ENCODE measurements around the gene EID2B. TPM values are rescaled to one million over a fixed set of nuclear protein-coding genes. Genes with fewer than 3 reads are reported as not detected.

The EID2B gene
- total RNA-seq, 2 experiments from 2014 or later, result 4.5 to 4.7 TPM

DNA sequence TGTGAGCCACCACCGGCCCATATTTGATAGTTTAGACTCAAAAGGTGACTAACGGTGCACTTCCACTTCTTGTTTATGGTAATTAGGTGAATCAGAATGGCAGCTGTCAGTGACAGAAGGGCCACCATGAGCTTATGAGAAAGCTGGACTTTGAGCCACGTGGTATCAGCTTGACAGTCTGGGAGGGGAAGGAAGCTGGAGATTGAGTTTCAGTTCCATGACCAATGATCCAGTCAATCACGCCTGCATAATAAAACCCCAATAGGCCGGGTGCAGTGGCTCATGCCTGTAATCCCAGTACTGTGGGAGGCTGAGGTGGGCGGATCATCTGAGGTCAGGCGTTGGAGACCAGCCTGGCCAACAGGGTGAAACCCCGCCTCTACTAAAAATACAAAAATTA, 8.2 kb downstream of the EID2B start:
- CTCF ChIA-PET, result interaction anchor here (2.6 kb wide), 1 partner anchor 84 kb away, joined by 10 read pairs; no protein-coding TSS in a partner anchor
- POLR2A ChIA-PET, result interaction anchor here (0.6 kb wide), 1 partner anchor 79 kb away, joined by 3 read pairs; the partner anchor contains the start of gene SUPT5H

DNA sequence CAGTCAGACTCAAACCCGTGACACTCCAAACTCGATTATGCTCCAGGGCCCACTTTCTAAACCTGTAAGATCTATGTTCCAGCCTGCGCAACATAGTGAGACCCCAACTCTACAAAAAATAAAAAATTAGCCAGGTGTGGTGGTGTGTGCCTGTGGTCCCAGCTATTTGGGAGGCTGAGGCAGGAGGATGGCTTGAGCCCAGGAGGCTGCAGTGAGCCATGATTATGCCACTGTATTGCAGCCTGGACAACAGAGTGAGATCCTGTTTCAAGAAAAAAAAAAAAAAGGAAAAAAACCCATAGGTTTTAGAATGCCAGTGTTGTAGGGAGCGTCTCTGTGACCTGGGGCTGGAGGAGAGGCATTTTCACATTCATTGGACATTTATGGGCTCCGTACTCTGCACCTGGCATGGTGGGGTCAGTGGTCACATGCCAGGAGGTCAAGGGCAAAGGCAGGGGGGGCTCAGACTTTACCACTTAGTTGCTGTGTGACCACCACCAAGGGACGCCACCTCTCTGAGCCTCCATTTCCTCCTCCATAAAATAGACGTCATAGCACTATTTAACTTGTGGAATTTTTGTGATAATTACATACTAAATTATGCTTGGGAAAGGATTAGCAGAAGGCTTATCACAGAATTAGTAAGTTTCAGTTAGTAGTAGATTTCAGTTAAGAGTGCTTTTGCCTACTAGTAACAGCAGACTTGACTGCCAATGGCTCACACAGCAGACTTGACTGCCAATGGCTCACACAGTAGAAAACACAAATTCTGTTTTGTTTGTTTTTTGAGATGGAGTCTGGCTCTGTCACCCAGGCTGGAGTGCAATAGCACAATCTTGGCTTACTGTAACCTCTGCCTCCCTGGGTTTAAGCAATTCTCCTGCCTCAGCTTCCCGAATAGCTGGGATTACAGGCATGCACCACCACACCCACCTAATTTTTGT, 11.8 kb downstream of the EID2B start:
- CTCF ChIA-PET, result interaction anchor here (2.5 kb wide), 1 partner anchor 12 kb away, joined by 8 read pairs; the partner anchor contains the start of gene EID2B
- DNase-seq, result no peak
- H3K9me3 Mint-ChIP-seq, result no peaks in the 10 kb centered on the region
- H3K4me3 Mint-ChIP-seq, result no peak overlapping the region
- POLR2A ChIA-PET, result no interaction called here
- H3K4me1 Mint-ChIP-seq, result peaks cover 5% of the 10 kb centered on the region
- no peak overlapping the region for H3K27ac Mint-ChIP-seq
- H3K36me3 Mint-ChIP-seq (ENCODE audit: low read depth), result peaks cover 4% of the 10 kb centered on the region
- peaks cover 21% of the 10 kb centered on the region for H3K27me3 Mint-ChIP-seq

More for the DNA sequence above, 8.2 kb downstream of the EID2B start:
- no peaks in the 10 kb centered on the region for H3K9me3 Mint-ChIP-seq
- no peaks in the 10 kb centered on the region for H3K27me3 Mint-ChIP-seq
- H3K4me3 Mint-ChIP-seq, result no peak overlapping the region
- peaks cover 5% of the 10 kb centered on the region for H3K36me3 Mint-ChIP-seq (ENCODE audit: low read depth)
- H3K27ac Mint-ChIP-seq, result no peak overlapping the region
- H3K4me1 Mint-ChIP-seq, result peaks cover 4% of the 10 kb centered on the region
- DNase-seq, result no peak

DNA sequence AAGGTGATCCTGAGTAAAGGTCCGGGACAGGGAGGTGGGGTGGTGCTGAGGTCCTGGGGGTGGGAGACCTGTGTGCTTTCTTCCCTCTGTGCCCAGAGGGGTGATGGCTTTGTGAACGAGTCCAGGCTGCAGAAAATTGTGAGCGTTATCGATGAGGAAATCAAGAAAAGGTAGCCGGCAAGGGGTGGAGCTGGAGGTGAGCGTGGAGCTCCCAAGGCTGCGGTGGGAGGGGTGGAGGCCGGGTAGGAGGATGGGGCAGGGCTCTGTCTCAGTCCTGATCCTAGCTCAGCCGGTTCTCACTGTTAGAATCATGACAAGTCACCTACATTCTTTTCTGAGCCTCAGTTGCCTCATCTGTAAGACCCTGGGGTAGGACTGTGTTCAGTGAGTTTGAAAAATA, 13.7 kb downstream of the EID2B start:
- ChIA-PET POLR2A (interaction anchor here (2.5 kb wide), 1 partner anchor 14 kb away, joined by 8 read pairs; the partner anchor contains the start of gene EID2B), CTCF (interaction anchor here (0.5 to 2.5 kb wide), 2 partner anchors 14 to 74 kb away, joined by 3 to 8 read pairs; partner anchors contain the start of genes EID2B and SUPT5H)
- H3K9me3 Mint-ChIP-seq, result no peaks in the 10 kb centered on the region
- no peak overlapping the region for H3K4me3 Mint-ChIP-seq
- DNase-seq, result no peak
- H3K4me1 Mint-ChIP-seq, result peaks cover 10% of the 10 kb centered on the region
- H3K27me3 Mint-ChIP-seq, result peaks cover 31% of the 10 kb centered on the region
- no peak overlapping the region for H3K27ac Mint-ChIP-seq
- H3K36me3 Mint-ChIP-seq (ENCODE audit: low read depth), result peaks cover 4% of the 10 kb centered on the region

DNA sequence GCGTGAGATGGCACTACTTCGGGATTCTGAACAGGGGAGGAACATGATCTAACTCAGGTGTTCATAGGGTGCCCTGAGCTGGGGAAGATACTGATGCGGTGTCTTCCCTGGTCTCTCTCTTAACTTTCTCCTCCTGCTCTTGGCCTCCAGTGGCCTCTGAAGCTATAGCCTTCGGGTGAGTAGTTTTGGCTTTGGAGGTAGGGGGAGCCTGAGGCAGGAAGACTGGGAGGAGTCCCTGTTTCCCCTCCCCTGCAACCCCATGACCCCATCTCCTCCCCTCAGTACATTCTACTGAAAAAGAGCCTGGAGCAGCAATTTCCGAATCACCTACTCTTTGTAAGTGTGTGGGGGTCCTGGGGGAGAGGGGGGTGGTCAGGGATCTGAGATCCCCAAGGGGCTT, 14.2 kb downstream of the EID2B start:
- CTCF ChIA-PET, result interaction anchor here (0.6 to 2.5 kb wide), 5 partner anchors 14 to 1175 kb away, joined by 3 to 8 read pairs (median 3); partner anchors contain the start of gene EID2B
- peaks cover 36% of the 10 kb centered on the region for H3K27me3 Mint-ChIP-seq
- DNase-seq, result no peak
- H3K36me3 Mint-ChIP-seq (ENCODE audit: low read depth), result peaks cover 4% of the 10 kb centered on the region
- H3K4me1 Mint-ChIP-seq, result peaks cover 10% of the 10 kb centered on the region
- H3K9me3 Mint-ChIP-seq, result no peaks in the 10 kb centered on the region
- H3K4me3 Mint-ChIP-seq, result no peak overlapping the region
- POLR2A ChIA-PET, result interaction anchor here (2.5 kb wide), 1 partner anchor 14 kb away, joined by 8 read pairs; the partner anchor contains the start of gene EID2B
- H3K27ac Mint-ChIP-seq, result no peak overlapping the region

DNA sequence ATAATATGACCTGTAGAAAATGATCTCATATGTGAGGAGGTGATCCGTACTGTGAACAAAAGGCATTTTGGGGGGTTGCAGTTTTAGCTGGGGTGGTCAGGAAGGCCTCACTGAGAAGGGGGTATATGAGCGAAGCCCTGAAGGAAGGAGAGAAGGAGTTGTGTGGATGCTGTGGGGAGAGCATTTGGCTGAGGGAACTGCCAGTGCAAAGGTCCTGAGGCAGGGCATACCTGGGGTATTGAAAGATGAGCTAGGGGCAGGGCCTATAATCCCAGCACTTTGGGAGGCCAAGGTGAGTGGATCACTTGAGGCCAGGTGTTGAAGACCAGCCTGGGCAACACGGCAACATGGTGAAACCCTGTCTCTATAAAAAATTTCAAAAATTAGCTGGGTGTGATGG, 15.2 kb downstream of the EID2B start:
- POLR2A ChIA-PET, result interaction anchor here (2.5 kb wide), 1 partner anchor 15 kb away, joined by 8 read pairs; the partner anchor contains the start of gene EID2B
- H3K27me3 Mint-ChIP-seq, result peaks cover 43% of the 10 kb centered on the region
- no peaks in the 10 kb centered on the region for H3K9me3 Mint-ChIP-seq

DNA sequence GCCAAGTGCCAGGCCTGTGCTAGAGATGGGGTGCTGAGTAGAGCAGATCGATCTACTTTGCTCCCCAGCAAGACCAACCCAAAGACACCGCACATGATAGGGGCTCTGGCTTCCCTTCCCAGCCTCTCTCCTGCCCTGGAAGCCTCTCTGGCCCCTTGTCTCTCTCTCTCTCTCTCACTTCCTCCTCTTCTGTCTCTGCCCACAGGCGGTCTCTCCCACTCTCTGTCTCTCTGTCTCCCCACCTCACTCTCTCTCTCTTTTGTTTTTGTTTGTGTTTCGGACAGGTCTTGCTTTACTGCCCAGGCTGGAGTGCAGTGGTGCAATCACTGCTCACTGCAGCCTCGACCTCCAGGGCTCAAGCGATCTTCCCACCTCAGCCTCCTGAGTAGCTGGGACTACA, 16.4 kb downstream of the EID2B start:
- POLR2A ChIA-PET, result no interaction called here
- H3K36me3 Mint-ChIP-seq (ENCODE audit: low read depth), result peaks cover 4% of the 10 kb centered on the region
- H3K4me3 Mint-ChIP-seq, result no peak overlapping the region
- CTCF ChIA-PET, result interaction anchor here (1.3 kb wide), 1 partner anchor 42 kb away, joined by 3 read pairs; no protein-coding TSS in a partner anchor
- no peak for DNase-seq
- H3K4me1 Mint-ChIP-seq, result peaks cover 10% of the 10 kb centered on the region
- H3K9me3 Mint-ChIP-seq, result no peaks in the 10 kb centered on the region
- peaks cover 44% of the 10 kb centered on the region for H3K27me3 Mint-ChIP-seq
- H3K27ac Mint-ChIP-seq, result no peak overlapping the region

More for the DNA sequence above, 15.2 kb downstream of the EID2B start:
- H3K36me3 Mint-ChIP-seq (ENCODE audit: low read depth), result peaks cover 4% of the 10 kb centered on the region
- no peak overlapping the region for H3K4me3 Mint-ChIP-seq
- DNase-seq, result no peak
- no peak overlapping the region for H3K27ac Mint-ChIP-seq
- peaks cover 10% of the 10 kb centered on the region for H3K4me1 Mint-ChIP-seq
- CTCF ChIA-PET, result interaction anchor here (0.6 to 1.2 kb wide), 3 partner anchors 44 to 104 kb away, joined by 3 read pairs; no protein-coding TSS in a partner anchor

DNA sequence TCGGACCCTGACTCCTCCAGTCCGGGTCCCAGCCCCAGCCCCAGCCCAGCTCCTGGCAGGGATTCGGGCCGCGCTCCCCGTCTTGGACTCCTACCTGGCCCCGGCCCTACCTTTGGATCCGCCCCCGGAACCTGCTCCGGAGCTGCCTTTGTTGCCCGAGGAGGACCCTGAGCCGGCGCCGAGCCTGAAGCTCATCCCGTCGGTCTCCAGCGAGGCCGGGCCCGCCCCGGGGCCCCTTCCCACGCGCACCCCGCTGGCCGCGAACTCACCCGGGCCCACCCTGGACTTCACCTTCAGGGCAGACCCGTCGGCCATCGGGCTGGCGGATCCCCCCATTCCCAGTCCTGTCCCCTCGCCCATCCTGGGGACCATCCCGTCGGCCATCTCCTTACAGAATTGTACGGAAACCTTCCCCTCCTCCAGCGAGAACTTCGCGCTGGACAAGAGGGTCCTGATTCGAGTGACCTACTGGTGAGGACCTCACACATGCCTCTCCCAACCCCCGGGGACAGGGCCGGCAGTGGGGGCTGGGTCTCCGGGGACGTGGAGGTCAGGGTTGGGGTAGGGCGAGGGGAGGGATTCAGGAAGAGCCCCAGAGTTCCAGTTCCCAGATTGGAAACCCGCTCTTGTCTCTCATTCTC, 17.0 kb downstream of the EID2B start:
- ChIA-PET CTCF (interaction anchor here (1.3 kb wide), 1 partner anchor 42 kb away, joined by 3 read pairs; no protein-coding TSS in a partner anchor), POLR2A (interaction anchor here (1.0 kb wide), 1 partner anchor 17 kb away, joined by 3 read pairs; the partner anchor contains the start of gene EID2B)
- H3K36me3 Mint-ChIP-seq (ENCODE audit: low read depth), result peaks cover 4% of the 10 kb centered on the region
- peaks cover 10% of the 10 kb centered on the region for H3K4me1 Mint-ChIP-seq
- H3K27me3 Mint-ChIP-seq, result peaks cover 44% of the 10 kb centered on the region
- H3K9me3 Mint-ChIP-seq, result no peaks in the 10 kb centered on the region
- DNase-seq, result no peak
- no peak overlapping the region for H3K4me3 Mint-ChIP-seq
- H3K27ac Mint-ChIP-seq, result no peak overlapping the region

DNA sequence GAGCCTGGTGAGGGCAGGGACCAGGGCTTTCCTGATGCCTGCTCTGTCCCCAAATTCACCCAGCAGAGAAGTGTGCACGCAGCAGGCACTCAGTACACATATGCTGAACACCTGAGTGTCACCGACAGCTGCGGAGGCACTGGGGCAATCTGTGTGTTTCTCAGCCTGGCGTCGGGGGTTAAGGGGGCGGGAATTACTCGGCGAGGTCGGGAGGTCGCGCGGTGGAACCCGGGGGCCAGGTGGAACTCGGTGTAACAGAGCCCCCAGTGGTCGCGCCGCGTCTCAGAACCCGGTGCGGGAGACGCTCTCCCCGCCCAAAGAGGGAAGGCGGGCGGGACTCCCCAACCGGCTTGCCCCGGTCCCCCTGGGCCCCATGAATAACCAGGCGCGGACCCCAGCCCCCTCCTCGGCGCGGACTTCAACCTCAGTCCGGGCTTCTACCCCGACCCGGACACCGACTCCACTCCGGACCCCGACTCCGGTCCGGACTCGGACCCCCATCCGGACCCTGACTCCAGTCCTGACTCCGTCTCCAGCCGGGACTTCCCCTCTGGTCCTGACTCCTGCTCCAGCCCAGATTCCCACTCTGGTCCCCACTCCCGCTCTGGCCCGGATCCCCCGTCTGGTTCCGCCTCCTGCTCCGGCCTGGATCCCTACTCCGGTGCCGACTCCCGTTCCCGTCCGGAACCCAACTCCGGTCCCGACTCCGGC, 17.7 kb downstream of the EID2B start, which contains the start of gene SELENOV:
Gene SELENOV, plus strand, starts transcription at position 300 of the 711 bp plus-strand sequence. Its CDS starts 74 bp downstream, at position 374.
- POLR2A ChIA-PET, result interaction anchor here (1.0 to 1.3 kb wide), 2 partner anchors 12 to 17 kb away, joined by 3 to 4 read pairs; partner anchors contain the start of gene EID2B
- Mint-ChIP-seq H3K4me1 (peaks cover 10% of the 10 kb centered on the region), H3K27me3 (peaks cover 44% of the 10 kb centered on the region), H3K9me3 (no peaks in the 10 kb centered on the region), H3K36me3 (ENCODE audit: low read depth) (peaks cover 4% of the 10 kb centered on the region), H3K27ac (no peak within 1 kb of the TSS), H3K4me3 (no peak within 1 kb of the TSS)
- CTCF ChIA-PET, result interaction anchor here (1.3 to 1.9 kb wide), 2 partner anchors 12 to 41 kb away, joined by 3 to 9 read pairs; no protein-coding TSS in a partner anchor
- no peak for DNase-seq

DNA sequence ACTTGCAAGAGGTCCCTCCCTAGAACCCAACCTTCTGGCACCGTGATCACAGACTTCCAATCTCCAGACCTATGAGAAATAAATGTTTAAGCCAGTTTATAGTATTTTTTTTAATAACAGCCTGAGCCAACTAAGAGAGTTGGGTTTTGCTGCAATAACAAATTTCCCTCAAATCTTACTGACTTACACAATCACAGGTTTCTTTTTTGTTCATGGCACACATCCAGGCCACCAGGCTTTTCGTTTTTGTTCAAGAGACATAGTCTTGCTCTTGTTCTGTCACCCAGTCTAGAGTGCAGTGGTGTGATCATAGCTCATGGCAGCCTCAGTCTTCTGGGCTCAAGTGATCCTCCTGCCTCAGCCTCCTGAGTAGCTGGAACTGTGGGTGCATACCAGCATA, 19.7 kb downstream of the EID2B start:
- ChIA-PET CTCF (interaction anchor here (0.8 to 1.2 kb wide), 2 partner anchors 12 to 68 kb away, joined by 4 read pairs; partner anchors contain the start of gene SUPT5H), POLR2A (interaction anchor here (1.5 kb wide), 1 partner anchor 162 kb away, joined by 3 read pairs; no protein-coding TSS in a partner anchor)
- Mint-ChIP-seq H3K4me3 (no peak overlapping the region), H3K27me3 (peaks cover 53% of the 10 kb centered on the region), H3K9me3 (no peaks in the 10 kb centered on the region), H3K4me1 (peaks cover 12% of the 10 kb centered on the region), H3K27ac (no peak overlapping the region), H3K36me3 (ENCODE audit: low read depth) (peaks cover 4% of the 10 kb centered on the region)
- DNase-seq, result no peak

DNA sequence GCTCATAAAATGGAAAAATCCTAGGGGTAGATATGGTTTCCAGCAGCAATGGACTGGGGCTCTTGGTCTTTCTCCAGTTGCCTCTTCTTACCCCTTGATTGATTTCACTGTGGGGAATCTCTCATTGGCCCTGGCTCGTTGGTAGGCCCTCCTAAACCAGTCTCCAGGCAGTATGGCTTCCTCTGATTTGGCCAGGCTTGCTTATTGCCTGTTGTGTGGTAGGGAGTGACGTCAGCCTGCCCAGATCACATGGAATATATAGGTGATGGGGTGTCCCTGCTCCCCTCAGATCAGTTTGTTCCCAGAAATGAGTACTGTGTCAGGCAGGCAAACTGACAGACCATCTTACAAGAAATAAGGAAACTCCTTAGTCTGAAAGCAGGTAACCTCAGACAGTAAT, 23.4 kb downstream of the EID2B start:
- no peak overlapping the region for H3K27ac Mint-ChIP-seq
- no peak overlapping the region for H3K4me3 Mint-ChIP-seq
- peaks cover 56% of the 10 kb centered on the region for H3K27me3 Mint-ChIP-seq
- H3K4me1 Mint-ChIP-seq, result peaks cover 17% of the 10 kb centered on the region
- POLR2A ChIA-PET, result no interaction called here
- CTCF ChIA-PET, result interaction anchor here (0.7 kb wide), 1 partner anchor 25 kb away, joined by 3 read pairs; no protein-coding TSS in a partner anchor
- no peaks in the 10 kb centered on the region for H3K9me3 Mint-ChIP-seq
- no peak for DNase-seq
- peaks cover 5% of the 10 kb centered on the region for H3K36me3 Mint-ChIP-seq (ENCODE audit: low read depth)

DNA sequence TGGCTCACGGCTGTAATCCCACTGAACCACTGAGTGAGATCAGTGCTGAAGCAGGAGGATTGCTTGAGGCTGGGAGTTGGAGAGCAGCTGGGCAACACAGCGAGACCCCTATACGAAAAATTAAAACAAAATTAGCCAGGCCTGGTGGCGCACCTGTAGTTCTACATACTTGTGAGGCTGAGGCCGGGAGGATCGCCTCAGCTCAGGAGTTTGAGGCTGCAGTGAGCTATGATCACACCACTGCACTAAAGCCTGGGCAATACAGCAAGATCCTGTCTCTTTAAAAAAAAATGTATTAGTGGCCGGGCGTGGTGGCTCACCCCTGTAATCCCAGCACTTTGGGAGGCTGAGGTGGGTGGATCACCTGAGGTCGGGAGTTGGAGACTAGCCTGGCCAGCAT, 24.0 kb downstream of the EID2B start:
- Mint-ChIP-seq H3K36me3 (ENCODE audit: low read depth) (peaks cover 5% of the 10 kb centered on the region), H3K27me3 (peaks cover 56% of the 10 kb centered on the region), H3K27ac (no peak overlapping the region), H3K4me1 (peaks cover 17% of the 10 kb centered on the region), H3K4me3 (no peak overlapping the region), H3K9me3 (no peaks in the 10 kb centered on the region)
- CTCF ChIA-PET, result no interaction called here
- POLR2A ChIA-PET, result no interaction called here
- DNase-seq, result no peak
